Measurements from ENCODE around the gene PLA2G4B.
"Not testable (repeated sequence)": the region's sequence is repeated elsewhere in the genome, so short reads cannot be mapped to it uniquely, and the experiment has no call there.

The PLA2G4B gene

DNA sequence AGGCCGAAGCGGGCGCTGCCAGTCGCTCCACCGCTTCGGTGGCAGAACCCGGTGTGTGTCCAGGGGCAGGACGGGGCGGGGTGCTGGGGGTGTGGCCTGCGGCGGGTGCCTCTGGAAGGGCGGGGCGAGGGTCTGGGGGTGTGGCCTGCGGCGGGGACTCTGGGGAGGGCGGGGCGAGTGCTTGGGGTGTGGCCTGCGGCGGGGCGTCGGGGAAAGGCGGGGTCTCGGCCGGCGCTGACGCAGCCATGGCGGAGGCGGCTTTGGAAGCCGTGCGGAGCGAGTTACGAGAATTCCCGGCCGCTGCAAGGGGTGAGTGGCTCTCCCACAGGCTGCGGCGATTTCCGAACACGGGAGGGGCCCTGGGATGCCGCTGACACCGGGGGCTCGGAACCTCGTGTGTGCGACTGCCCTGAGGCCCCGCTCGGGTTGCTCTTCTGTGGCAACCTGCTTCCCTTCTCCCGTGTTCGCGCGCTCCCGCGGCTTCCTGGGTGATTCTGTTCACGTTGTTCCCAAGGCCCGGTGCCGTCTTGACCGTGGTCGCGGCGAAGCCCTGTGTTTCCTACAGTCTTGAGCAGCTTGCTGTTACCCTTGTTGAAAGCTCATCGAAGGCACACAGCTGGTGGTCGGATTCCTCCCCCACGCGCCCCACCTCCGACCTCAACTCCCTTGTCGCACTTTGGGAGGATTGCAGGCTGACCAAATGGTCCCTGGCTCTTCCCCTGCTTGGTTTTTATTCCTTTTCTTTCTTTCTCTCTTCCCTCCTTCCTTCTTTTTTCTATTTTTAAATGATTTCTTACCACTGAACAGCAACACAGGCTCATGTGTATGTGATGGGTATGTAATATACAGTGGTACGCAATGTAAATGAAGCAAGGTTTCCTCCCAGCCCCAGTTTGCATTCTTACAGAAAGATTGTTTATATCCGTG lies 10.5 kb upstream of the PLA2G4B start, which contains the start of gene JMJD7:
JMJD7 (plus strand) TSS at position 213 of the 927 bp plus-strand sequence; CDS start at position 246, 33 bp downstream.
- DNase-seq: peak; percentile 77 to 89

DNA sequence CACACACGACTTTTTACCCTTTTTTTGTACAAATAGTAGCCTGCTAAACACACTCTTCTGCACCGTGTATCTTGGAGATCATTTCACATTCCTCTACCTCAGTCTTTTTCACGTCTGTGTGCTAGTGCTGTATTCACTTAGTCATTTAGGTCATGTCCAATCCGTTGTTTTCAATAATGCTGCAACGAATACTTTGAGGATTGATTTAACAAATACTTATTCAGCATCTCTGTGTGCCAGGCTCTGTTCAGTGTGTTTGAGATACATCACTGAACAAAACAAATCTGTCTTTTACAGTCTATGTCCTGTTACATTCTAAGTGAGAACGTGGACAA lies 9.9 kb upstream of the PLA2G4B start:
- no peak for DNase-seq

DNA sequence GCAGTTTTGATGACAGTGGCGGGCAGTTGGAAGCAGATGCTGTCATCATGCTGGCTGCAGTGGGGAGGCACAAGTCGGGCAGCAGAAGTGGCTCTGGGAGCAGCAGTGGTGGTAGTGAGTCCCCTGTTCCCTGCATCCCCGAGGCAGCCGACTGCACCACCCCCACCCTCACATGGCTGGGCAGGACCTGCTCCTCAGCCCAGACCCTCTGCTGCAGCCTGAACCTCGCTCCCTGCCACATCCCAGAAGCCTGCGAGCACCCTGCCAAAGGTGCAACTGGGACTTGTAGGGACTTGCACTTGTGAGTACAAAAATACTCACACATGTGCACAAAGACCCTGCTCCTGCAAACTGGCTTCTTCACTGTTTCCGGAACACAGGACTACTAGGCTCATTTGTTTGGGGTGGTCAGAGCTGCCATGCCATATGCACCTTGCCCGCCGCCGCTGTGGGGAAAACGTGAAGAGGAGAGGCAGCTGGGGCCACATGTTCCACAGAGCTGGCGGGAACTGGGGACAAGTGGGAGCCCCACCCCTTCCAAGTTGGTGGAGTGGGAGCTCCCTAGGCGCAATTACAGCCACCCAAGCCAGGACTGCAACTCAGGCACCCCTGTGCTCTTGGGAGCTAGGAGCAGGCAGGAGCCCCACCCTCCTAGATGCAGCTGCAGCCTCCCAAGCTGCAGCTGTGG lies 8.5 kb upstream of the PLA2G4B start:
- DNase-seq: no peak

DNA sequence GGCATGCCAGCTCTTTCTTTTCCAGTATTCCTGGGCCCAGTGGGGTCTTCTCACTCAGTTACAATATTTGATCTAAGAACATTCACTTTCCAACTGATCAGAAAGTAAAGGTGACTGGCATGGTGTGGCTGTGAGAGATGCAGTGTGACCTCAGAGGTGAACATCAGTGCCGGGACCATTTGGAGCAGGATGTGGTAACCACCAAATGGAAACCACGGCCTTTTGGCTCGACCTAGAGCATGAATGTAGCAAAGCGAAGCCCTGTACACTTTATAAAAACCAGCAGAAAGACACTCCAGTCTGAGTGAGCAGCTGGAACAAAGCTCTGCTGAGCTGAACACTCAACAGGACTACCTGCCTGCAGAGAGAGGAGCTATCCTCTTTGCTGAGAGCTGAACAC lies 7.4 kb upstream of the PLA2G4B start:
- not testable (repeated sequence) for DNase-seq

DNA sequence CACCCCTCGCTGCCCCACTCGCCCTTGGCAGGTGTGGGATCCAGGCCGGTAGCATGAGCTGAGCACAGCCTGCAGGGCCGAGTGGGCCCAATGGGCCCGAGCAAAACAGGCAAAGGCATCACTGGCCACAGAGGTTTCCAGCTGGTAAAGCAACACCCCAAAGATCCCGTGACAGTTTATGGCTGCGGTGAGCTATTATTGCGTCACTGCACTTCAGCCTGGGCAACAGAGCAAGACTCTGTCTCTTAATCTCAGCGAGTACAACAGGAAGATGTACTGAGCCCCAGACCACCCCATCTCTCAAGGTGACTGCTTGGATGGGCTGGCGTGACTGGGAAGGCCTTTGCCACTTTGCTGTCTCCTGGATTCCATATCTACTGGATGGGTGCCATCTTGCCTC lies 6.4 kb upstream of the PLA2G4B start:
- DNase-seq: no peak

DNA sequence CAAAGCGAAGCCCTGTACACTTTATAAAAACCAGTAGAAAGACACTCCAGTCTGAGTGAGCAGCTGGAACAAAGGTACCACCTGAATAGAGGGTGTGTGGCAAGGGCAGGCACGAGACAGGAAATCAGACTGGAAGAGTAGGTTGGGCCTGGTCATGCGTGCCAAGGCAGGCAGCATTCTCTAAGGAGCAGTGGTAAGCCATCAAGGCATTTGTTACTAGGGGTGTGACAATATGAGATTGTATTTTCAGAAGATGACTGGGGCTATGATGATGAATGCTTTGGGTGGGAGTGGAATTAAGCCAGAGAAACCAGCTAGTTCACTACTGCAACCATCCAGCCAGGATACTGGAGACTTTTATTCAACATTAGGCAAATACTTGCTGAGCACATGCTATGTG lies 5.8 kb upstream of the PLA2G4B start:
- DNase-seq: no peak

DNA sequence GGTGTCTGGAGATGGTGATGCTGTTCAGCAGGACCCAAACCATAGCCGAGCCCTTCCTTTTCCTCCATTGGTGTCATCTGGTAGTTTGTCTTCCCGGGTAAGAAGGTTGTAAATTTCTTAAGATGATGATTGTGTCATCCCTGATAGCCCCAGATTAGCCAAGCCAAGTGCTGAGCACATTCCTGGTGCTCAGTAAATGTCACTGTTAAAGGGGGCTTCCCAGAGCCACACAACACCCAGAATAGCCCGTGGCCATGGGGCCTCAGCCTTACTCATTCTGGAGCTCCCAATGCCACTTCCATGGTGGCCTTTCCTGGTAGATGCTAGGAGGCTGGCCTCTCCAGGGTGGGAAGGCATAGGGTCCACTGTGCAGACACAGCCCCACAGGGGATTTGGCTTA lies 4.6 kb upstream of the PLA2G4B start:
- DNase-seq: no peak

DNA sequence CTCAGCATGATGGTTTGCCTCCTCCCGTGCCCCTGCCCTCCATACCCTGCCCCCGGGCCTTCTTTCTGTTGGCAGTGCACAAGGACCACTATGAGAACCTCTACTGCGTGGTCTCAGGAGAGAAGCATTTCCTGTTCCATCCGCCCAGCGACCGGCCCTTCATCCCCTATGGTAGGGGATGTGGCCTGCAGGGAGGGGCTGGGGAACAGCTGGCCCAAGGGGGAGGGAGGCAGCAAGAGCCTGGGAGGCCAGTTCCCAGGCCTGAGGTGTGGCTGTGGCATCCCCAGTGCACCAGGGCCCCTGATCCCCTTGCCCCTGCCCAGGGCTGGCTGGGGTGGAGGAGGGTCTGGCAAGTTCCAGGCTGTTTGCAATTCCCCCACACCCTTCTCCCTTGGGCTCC lies 2.6 kb upstream of the PLA2G4B start:
- DNase-seq: no peak

DNA sequence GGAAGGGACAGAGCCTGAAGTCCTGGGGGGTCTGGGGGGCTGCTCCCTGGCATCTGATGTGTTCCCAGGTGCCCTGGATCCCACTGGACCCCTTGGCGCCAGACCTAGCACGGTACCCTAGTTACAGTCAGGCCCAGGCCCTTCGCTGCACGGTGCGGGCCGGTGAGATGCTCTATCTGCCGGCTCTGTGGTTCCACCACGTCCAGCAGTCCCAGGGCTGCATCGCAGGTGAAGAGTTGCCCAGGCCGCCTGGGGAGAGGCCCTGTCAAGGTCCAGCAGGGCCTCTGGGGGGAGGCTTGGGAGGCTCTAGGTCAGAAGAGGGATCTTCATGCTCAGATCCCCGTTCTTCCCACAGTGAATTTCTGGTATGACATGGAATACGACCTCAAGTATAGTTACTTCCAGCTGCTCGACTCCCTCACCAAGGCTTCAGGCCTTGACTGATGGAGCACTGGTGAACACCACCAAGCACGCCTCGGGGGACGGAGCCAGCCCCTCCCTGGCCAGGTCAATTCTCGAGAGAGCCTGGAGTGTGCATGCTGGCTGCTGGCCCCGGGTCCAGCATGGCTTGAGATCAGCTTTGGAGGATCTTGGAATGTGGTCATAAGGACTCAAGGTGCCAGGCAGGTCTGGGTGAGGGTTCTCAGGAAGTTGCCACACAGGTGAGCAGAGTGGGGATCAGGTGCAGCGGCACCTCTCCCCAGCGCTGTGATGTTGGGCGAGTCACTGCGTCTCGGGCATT lies 1.8 kb upstream of the PLA2G4B start:
- DNase-seq: no peak

DNA sequence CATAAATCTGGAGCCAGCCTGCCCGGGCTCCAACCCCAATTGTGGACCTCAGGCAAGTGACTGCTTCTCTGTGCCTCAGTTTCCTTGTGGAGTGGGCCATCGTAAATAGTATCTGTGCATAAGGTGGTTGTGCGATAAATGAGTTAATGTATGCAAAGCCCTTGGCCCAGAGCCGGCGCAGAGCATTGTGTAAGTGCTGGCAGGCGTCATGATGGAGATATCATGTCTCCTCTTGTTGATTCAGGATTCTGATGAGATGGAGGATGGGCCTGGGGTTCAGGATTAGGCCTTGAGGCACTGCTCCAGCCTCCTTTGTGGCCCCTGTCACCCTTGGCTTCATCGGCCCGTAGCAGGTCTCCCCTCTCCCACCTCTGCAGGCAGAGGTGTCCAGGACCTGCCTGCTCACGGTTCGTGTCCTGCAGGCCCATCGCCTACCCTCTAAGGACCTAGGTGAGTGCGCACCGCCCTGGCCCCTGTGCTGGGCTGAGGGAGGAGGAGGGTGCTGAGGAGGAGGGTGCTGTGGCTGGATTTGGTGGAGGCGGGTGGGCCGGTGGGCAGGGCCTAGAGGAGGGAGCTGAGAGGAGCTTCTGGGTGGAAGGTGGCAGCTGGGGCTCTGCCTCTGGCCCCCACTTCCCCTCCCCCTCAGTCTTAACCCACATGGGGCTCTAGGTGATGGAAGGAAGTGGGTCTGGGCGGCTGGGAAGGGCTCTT lies 1.3 kb downstream of the PLA2G4B start:
- DNase-seq: no peak

DNA sequence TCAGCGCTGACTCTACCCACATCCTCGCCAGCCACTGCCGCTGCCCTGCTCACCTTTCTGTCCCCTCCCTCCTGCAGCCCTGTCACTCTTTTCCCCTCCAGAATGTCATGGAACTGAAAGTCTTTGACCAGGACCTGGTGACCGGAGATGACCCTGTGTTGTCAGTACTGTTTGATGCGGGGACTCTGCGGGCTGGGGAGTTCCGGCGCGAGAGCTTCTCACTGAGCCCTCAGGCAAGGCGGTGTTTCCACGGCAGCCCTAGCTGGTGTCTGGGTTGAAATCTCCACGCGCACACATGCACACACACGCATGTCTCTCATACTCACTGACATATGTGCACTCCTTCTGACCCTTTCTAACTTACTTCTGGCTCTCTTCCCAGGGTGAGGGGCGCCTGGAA lies 2.0 kb downstream of the PLA2G4B start:
- DNase-seq: no peak

DNA sequence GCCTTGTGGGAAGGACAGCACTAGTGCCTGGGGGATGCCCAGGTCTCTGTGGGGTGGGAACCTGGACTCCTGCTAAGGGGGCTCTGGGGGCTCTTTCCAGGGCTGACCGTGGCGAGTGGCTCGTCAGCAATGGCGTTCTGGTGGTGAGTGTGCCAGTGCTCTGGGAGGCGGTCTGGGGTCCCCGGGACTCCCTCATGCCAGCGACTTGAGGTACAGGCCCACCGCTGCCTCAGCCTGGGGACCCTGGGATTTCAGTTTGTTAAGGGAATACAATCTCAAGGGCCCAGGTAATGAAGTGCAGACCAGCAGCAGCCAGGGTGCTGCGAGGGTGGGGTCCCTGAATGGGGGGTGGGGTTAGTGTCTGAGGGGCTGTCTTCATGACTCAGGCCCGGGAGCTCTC lies 2.5 kb downstream of the PLA2G4B start:
- DNase-seq: no peak

DNA sequence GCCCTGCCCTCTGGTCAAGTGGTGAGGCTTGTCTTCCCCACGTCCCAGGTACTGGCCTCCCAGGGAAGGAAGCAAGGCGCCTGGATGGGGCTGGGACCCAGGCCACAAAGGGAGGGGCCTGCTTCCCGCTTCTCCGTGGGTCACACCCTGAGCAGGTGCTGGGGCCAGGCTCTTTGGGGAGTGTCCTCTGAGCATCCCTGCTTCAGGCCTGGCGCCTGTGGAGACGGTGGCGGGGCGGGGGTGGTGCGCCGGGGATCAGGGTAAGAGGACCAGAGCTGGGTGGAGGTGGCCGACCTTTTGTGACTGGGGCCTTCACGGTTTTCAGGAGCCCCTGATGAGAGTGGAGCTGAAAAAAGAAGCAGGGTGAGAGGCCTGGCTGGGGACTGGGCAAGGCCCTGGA lies 3.6 kb downstream of the PLA2G4B start:
- no peak for DNase-seq

DNA sequence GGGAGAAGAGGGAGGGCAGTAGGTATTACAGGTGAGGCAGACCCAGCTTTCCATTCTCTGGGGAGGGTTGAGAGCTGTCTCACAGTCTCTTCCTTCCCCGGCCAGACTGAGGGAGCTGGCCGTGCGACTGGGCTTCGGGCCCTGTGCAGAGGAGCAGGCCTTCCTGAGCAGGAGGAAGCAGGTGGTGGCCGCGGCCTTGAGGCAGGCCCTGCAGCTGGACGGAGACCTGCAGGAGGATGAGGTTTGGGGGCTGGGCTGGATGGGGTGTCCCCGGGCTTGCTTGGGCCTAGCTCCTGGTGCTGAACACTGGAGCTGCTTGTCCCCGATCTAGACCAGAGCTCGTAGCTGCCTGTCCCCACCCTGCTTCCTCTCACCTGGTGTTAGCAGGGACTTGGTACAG lies 4.9 kb downstream of the PLA2G4B start:
- no peak for DNase-seq

DNA sequence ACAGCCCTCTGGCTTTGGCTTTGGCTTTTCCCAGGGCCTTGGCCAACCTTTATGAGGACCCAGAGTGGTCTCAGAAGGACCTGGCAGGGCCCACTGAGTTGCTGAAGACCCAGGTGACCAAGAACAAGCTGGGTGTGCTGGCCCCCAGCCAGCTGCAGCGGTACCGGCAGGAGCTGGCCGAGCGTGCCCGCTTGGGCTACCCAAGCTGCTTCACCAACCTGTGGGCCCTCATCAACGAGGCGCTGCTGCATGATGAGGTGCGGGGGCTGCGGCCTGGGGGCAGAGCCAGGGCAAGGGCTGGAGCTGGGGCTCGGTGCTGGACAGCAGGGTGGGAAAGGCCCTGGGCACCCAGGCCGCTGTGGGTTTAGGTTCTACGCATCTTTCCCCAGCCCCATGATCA lies 6.2 kb downstream of the PLA2G4B start:
- DNase-seq: no peak

DNA sequence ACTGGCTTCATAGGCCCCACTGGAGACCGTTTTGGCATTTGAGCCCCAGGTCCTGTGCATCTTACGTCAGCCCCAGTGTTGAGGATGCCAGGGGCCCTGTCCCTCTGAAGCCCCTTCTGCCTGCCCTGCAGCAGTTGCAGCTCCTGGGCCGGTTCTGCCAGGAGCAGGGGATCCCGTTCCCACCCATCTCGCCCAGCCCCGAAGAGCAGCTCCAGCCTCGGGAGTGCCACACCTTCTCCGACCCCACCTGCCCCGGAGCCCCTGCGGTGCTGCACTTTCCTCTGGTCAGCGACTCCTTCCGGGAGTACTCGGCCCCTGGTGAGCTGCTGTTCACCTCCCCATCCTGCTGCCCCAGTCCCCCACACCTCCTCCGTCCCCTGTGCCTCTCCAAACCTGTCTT lies 8.6 kb downstream of the PLA2G4B start:
- DNase-seq: no peak

DNA sequence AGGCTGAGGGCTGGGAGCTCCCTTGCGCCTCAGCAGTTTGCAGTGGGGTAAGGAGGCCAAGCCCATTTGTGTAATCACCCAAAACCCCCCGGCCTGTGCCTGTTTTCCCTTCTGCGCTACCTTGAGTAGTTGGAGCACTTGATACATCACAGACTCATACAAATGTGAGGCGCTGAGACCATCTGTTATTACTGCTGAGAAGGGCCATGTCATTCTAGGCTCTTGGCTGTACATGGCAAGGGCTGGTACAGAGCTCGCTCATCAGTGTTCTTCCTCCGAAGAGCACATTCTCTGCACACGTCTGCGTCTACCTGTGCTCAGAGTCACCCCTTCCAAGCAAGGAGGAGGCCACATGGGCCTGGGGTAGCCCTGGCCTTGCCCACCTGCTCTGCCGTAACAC lies 9.3 kb downstream of the PLA2G4B start:
- no peak for DNase-seq

DNA sequence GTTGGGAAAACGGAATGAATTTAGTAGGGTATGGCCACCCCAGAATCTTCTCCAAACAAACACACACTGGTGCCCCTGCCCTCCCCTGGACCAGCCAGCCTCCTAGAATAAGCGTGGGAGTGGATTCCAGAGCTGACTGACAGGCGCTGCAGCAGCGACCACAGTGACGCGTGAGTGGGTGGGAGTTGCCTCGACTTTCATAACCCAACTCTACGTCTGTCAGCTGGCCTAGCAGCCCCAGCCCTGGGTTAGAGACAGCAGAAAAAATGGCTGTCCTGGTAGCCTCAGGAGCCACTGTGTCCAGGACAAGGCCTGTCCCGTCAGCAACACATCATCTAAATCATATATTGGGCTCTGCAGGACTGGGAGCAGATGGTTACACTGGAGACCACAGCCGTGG lies 10.0 kb downstream of the PLA2G4B start:
- no peak for DNase-seq

DNA sequence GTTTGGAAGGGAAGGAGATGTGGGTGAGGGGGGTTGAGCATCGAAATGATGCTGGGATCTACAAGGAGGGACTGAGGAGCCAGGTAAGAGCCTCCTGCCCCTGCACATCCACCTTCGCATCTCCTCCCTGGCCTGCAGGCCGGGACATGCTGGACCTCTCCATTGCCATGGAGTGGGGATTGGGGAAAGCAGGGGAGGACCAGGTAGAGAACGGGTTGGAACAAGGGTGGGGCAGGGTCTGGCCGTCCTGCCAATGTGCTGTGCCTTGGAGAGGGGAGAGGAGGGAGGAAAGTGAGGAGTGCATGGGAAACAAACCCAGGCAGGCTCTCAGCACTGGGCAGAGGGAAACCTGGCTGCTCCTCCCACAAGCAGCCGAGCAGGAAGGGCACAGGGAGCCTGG lies 10.6 kb downstream of the PLA2G4B start:
- DNase-seq: no peak

DNA sequence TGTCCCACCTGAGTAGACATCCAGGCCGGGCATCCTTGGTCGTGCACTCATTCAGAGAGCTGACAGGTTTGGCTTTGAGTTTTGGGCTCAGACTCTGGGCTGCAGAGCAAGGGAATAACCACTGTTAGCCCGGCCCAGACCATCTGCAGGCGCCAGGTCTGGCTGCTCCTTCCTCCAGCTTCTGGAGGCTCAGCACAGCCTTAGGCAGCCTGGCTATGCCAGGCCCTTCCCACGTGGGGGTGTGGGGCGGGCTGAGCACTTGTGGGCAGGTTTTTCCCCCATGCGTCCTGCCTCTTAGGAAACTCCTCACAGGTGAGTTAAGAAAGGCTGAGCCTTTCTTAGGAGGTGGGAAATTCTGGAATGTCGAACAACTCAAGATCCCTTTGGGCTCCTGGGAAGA lies 11.2 kb downstream of the PLA2G4B start:
- DNase-seq: no peak

DNA sequence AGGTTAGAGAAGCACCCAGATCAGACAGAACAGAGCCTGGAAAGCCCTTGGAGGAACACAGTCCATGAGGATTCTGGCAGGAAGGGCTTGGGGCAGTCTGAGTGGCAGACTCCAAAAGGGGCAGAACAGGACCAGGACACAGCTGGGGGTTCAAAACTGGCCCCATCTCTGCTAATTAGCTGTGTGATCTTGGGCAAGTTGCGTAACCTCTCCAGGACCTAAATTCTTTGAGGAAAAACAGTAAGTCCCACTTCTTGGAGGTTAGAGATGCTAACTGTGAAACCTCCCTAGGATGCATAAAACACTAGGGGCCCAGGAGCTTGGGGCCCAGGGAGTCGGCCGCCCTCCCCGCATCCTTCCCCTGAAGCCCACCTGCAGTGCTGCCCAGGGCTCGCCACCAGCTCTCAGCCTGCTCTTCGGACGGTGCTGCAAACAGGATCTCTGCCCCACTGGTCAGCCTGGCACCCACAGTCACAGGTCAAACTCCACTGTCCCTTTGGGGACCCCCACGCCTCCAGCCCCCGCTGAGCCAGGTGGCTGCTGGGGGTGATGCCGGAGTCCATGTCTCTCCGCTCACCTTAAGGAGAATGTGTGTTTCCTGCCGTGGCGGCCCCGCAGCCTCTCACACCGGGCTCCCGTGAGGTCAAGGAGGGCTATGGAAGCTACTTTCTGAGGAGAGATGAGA lies 12.0 kb downstream of the PLA2G4B start:
- DNase-seq: no peak

DNA sequence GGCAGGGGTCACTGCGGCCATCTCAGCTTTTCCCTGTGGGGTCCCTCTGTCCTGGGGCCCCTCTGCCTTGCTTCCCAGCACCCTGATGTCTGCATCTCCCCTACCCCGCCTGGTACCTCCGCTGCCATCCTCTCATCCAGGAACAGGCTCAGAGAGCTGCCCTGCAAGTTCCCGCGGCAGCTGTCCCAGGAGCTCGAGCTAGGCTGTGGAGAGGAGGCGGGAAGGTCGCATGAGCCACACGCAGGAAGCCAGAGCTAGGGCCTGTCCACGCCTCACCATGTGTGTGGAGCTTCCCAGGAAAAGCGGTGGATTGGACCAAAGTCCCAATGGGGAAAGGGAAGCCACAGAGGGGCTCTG lies 12.5 kb downstream of the PLA2G4B start:
- DNase-seq: no peak
